Measurements from ENCODE around the gene DEGS1. TPM values are rescaled to one million over a fixed set of nuclear protein-coding genes. Genes with fewer than 3 reads are reported as not detected.

DEGS1 gene
- total and polyA plus RNA-seq, 10 of the 15 experiments (the other 5 are each of a cell fraction or from before 2014, with no cell fraction given) = 16.5 to 133 (median 46.0) TPM

- no TSS peak for BruUV-seq (replicated peaks)
- intact Hi-C loops (cut with micrococcal nuclease; ENCODE audit: unreplicated experiment) = no loop called here
- RAD21 ChIA-PET (ENCODE audit: unreplicated experiment) = no interaction called here
- no peak overlapping the region for H3K4me2 ChIP-seq (ENCODE audit: control insufficient read depth, insufficient read depth)
- H3K9ac ChIP-seq (ENCODE audit: control insufficient read depth, insufficient read depth, low read length) = no peak overlapping the region
- in situ Hi-C loops (cut with MboI) = no loop called here
- TF ChIP-seq RELA (IDR thresholded peaks at IDR 0.05; ENCODE audit: borderline replicate concordance, partially characterized antibody) (no peak), MLLT1 (IDR thresholded peaks at IDR 0.05) (no peak), EP300 (IDR thresholded peaks at IDR 0.05; ENCODE audit: borderline replicate concordance in 1 of 2, control insufficient read depth in 1 of 2, low read depth in 2 of 2, low read length in 2 of 2) (no peak), ZNF207 (IDR thresholded peaks at IDR 0.05; ENCODE audit: borderline replicate concordance) (no peak), E4F1 (IDR thresholded peaks at IDR 0.05; ENCODE audit: borderline replicate concordance, partially characterized antibody) (no peak), PRDM15 (CRISPR knock-in tag; IDR thresholded peaks at IDR 0.05) (no peak), DPF2 (IDR thresholded peaks at IDR 0.05) (no peak), POU2F2 (IDR thresholded peaks at IDR 0.05; ENCODE audit: borderline replicate concordance, low read depth, low read length) (no peak), LARP7 (IDR thresholded peaks at IDR 0.05) (no peak)
- DNase-seq (ENCODE audit: low read depth, low spot score) (no peak), FAIRE-seq (no peak), ATAC-seq (no peak)
- H4K20me1 ChIP-seq (ENCODE audit: control insufficient read depth, insufficient read depth) = no peaks in the 10 kb centered on the region; the same call in 1 of the 2 replicates
- H3K27ac ChIP-seq (ENCODE audit: control insufficient read depth, insufficient read depth) = no peak overlapping the region
- no peaks in the 10 kb centered on the region for H3K9me3 ChIP-seq (replicated peaks; ENCODE audit: control insufficient read depth, insufficient read depth, low read length)
- H3K36me3 ChIP-seq (ENCODE audit: control insufficient read depth in 2 of 2, insufficient read depth in 2 of 2, low read length in 1 of 2) = peaks cover 2 to 5% of the 10 kb centered on the region in 2 experiments; a peak in 2 of 4 replicates
- no peaks in the 10 kb centered on the region for H3K27me3 ChIP-seq (replicated peaks in 1 of 2; ENCODE audit: control insufficient read depth in 2 of 2, insufficient read depth in 2 of 2, low read length in 1 of 2)
- POLR2A ChIA-PET = no interaction called here
- H2AFZ ChIP-seq (ENCODE audit: control insufficient read depth, low read depth, low read length) = no peak overlapping the region
- CTCF ChIA-PET = no interaction called here
- H3K4me1 ChIP-seq (ENCODE audit: control insufficient read depth, insufficient read depth, low read length) = peaks cover 9% of the 10 kb centered on the region
- 88% methylated on average over 4 of the region's 4 CpGs for WGBS (ENCODE audit: insufficient coverage, insufficient replicate concordance, low lambda C conversion rate, missing lambda C conversion rate)
- SMC1A ChIA-PET (ENCODE audit: uncharacterized antibody, unreplicated experiment) = interaction anchor here (0.7 kb wide), 1 partner anchor 82 kb away, joined by 3 read pairs; no protein-coding TSS in a partner anchor
- H3K4me3 ChIP-seq = no peak overlapping the region
- H3K79me2 ChIP-seq (ENCODE audit: control insufficient read depth, insufficient read depth, low read length) = no peaks in the 10 kb centered on the region
Observed at GRCh38 chr1:224198572-224198971, 15.5 kb downstream of the DEGS1 start.
